GM10266 (cell line): ENCODE results near the gene NRXN3.

Experiments used
- DNase-seq: peaks from one replicate; pipeline ENCODE4 v3.0.0; 2012; ENCODE audit errors: extremely low spot score
- CTCF ChIP-seq: IDR thresholded peaks from 2 replicates; pipeline ENCODE4 v1.5.1; 2012; ENCODE audit warnings: mild to moderate bottlenecking, low read depth; ENCODE audit not compliant: control insufficient read depth, insufficient read depth; ENCODE audit errors: missing control alignments

Gene NRXN3

DNA sequence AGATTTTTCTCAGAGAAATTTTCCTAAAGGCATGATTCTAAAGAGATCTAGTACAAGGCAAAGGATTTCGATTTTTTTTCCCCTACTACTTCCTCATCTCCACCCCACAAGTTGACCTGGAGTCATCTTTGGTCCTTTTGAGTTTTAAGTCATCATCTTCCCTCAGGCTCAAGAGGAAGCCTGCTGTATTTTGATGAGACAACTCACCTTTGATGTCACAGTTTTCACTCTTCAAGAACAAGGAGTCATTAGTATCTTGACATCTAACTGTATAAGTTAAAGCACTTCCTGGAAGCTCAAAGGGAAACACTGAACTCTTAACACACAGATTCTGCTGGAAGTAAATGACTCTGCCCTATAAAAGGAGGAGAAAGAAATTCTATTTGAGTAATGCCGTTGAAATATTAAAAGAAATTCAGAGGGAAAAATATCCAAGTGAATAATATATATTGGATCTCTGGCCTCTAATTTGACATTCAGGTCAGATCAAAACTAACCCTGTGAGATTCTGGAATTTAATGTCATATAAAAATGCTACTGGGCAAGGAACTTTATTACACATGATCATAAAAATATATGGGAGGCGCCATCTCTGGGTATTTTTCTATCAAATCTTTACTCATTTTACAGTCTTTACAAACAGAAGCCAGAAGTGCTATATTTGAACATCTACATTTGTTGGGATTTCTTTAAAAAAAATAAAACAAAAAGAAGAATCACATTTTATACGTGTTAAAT is 435.0 kb downstream of the NRXN3 start:
- DNase-seq, result no peak
- TF ChIP-seq CTCF, result no peak

DNA sequence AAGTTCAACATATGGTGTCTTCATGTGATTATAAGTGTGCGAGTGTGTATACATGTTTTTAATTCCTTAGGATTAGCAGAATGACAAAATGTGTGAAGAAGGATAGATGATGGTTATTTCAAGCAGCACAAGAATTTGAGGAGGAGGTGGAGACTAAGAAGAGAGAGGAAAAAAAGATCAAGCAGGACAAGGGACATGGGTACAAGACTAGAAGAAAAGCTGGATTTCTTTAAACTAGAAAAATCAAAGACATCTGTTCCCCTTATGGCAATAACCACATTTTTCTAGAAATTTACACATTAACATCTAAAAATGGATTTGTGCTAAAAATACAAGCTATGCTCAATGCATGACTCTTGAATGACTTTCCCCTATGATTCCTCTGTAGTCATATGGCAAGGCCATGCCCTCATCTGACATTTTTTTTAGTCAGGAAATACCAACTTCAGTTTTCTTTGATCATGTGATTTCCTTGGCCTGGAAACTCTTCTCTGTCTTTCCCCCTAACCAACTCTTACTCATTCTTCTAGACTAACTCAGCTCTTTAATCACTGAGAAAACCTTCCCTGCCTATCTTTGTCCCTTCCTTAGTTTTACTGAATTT is 435.8 kb downstream of the NRXN3 start:
- DNase-seq, result no peak
- no peak for TF ChIP-seq CTCF

DNA sequence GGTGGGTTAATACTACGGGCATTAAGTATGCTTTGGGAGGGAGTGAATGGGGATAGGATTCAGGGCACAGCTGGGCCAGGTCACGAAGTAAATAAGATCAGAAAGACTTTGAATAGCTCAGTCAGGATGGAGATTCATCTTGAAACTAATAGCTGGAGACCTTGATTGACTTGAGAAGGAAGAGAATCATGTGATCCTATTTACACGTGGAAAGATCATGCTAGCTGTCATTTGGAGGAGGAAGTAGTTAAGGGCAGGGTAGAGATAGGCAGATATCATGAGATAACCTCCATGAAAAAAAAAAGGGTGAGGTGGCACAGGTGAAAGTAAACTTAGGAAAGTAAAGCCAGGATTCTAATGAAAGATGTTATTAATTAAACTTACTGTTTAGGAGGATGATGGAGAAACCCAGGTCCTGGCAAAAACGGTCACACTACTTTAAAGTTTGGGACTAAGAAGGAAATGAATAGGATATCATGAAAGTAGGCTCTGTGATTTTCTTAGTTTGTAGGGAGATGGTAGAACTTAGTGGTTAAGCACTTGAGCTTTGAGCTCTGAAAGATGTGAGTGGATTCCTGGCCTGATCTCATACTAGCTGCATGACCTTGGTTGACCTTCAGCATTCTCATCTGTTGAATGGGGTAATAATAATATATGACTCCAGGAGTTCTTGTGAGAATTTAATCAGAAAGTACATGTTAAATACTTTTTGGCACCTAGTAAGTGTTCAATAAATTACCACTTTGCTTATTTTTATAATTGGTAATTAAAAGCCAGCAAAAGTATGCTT is 439.0 kb downstream of the NRXN3 start:
- no peak for TF ChIP-seq CTCF
- no peak for DNase-seq

DNA sequence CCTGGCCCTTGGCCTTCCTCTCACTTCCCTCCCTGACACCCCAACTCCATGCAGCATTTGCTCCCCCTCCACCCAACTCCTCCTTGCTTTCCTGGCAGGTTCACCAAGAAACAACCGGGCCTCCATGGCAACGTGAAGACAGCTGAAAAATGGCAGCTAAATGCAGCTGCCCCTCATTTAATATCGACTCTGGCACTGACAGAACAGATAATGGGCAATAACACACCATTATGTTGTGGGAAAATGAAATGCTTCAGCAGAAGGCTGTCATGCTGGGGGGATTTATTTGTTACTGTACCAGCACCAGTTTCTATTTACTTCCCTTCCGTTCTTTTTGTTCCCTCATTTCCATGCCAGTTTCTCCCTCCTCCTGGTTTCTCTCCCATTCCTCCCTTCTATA is 440.8 kb downstream of the NRXN3 start:
- DNase-seq, result no peak
- no peak for TF ChIP-seq CTCF

DNA sequence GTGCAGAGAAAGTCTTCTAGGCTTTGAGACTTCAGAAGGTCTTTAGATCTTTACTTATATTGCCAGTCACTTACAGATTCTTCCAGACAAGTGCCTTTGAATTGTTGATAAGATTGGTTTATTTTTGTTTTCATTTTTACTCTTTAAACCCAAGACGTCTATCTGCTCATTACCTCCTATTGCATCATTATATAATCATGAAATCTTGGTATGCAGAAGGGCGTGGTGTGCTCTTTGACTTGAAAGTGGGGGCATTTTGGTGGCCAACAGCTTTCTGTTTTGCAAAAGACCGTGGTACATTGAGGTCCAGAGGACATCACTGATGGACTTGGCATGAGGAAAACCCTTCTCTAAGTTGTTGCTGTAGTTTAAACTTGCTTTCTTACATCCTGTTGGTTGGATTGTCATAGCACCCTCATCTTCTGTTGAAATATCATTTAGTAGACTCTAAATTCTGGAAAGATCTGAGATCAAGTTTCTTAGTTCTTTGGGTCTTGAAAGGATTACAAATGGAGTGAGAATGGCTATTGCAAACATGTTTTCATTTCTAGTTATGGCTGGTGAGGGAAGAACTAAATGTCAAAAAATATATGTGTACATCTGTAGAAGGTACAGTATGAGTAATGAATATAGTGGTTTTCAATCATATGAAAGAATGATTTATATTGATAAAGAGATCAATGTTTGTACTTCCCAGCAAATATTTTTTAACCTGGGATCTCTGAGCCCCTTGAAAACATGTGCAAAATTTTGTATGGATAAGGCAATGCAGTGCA is 441.8 kb downstream of the NRXN3 start:
- no peak for DNase-seq
- TF ChIP-seq CTCF, result no peak

- no peak for TF ChIP-seq CTCF
- no peak for DNase-seq
Observed at GRCh38 chr14:78612666-78613065, 442.5 kb downstream of the NRXN3 start.
